ENCODE results near the gene MAGI1.

DNA sequence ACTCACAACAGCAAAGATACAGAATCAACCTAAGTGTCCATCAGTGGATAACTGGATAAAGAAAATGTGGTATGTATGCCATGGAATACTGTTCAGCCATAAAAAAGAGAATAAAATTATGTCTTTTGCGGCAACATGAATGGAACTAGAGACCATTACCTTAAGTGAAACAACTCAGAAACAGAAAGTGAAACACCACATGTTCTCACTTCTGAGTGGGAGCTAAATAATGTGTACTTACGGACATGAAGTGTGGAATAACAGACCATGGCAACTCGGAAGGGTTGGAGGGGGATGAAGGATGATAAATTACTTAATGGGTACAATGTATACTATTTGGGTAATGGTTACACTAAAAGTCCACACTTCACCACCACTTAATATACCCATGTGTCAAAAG, 600.6 kb downstream of the MAGI1 start:
- TF ChIP-seq POLR2A (IDR thresholded peaks at IDR 0.05), result no peak
- TF ChIP-seq, protein P1, sequence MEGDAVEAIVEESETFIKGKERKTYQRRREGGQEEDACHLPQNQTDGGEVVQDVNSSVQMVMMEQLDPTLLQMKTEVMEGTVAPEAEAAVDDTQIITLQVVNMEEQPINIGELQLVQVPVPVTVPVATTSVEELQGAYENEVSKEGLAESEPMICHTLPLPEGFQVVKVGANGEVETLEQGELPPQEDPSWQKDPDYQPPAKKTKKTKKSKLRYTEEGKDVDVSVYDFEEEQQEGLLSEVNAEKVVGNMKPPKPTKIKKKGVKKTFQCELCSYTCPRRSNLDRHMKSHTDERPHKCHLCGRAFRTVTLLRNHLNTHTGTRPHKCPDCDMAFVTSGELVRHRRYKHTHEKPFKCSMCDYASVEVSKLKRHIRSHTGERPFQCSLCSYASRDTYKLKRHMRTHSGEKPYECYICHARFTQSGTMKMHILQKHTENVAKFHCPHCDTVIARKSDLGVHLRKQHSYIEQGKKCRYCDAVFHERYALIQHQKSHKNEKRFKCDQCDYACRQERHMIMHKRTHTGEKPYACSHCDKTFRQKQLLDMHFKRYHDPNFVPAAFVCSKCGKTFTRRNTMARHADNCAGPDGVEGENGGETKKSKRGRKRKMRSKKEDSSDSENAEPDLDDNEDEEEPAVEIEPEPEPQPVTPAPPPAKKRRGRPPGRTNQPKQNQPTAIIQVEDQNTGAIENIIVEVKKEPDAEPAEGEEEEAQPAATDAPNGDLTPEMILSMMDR (IDR thresholded peaks at IDR 0.05), result no peak
